CMK (cell line): ENCODE results near the gene LPIN2.
"Not testable (repeated sequence)": the region's sequence is repeated elsewhere in the genome, so short reads cannot be mapped to it uniquely, and the experiment has no call there.

ENCODE experiments used
- DNase-seq: peaks from one replicate; pipeline ENCODE4 v3.0.0-alpha.2; 2010; ENCODE audit warnings: low read depth

The LPIN2 gene

DNA sequence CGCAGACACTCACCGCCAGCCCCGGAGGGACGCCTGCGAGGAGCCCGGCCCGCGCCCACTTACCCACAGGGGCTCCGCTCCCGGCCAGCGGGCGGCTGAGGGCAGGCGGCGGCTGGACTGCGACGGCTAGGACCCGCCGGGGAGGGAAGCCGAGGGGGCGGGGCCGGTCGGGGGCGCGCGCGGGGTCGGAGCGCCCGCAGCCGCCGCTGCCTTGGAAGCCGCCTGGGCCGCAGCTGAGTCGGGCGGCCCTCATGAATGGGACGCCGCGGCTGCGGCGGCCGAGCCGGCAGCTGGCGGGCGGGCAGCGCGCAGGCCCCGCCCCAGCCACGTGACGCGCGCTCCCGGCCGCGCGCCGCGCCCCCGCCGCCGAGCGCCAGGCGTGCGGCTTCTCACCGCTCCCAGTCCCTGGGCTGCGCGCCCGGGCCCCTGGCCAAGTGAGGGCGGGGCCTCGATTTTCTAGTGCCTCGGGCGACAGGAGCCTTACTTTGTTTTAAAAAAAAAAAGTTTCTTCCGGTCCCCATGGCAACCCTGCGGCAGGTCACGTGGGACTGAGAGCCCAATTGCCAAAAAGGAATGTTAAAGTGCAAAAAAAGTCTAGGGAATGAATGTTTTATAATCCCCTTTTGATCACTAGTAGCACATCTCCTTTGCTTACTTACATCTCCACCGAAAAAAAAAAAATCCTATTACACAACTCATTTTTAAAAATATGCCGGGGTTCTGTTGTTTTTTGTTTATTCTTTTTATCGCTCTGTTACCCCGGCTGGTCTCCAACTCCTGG, at the start of gene LPIN2:
LPIN2 (minus strand) TSS at position 121 of the 781 bp plus-strand sequence. CDS start 52,304 bp downstream, outside the sequence.
- peak; percentile 68 for DNase-seq

DNA sequence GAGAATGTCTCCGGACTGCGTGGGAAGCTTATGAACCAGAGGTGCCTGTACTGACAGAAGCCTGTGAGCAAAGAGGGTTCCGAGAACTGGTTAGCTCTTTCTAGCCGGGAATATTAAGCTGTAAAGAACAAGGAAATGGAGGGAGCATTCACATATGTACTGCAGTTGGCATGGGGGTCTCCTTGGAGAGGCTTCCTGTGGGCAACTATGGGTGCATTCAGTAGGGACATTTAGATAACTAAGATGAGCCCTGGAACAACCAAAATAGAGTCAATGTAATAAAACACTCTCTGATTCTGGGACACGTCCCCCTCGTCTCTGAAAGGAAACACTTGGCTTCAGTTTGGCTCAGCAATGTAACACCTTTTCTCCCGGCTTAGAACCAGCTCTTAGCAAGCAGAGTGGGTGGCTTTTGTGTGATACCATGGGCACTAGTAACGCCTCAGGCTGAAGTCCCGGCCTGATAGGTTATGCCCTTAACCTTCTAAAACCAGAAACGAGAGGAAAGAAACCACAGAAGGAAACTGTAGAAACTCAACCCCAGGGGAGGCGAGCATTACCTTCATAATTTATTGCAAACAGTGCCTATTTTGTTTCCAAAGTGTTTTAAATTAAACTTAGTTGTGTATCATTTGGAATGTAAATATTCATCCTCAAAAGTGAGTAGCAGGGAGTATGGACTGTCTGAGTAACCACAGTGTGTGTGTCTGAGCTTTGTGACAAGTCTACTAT, 48.8 kb upstream of the LPIN2 start:
- DNase-seq, result no peak

DNA sequence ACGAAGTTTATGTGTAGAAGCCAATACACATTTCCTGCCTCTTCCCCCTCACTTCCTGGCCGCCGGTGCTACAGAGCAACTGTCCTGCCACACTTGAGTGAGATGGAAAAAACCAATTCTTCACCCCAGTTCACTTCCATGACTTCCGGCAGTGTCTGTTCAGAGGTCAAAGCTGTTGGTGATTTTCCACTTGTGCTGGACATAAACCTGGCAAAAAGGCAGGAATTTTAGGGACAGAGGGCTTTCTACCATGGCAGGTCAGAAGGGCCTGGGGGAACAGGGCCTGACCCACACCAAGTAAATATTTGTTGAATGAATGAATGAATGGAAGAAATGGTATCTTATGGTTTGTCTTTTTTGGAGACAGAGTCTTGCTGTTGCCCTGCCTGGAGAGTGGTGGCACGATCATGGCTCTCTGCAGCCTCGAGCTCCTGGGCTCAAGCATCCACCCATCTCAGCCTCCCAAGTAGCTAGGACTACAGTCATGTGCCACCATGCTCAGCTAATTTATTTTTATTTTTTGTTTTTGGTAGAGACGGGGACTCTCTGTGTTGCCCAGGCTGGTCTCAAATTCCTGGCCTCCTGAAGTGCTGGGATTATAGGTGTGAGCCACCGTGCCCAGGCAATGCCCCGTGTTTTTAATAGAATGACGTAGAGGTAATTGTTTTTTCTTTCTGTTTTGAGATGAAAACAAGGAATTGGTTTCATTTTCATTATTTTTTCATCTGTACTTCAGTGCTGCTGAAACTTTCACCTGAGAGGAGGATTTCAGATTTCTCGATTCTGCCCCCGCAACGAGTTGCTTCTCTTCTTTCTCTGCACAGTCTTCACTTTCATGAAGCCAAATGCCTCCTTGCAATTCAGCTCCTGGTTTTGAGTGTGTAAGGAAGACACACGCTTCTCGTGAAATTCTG, 48.0 kb upstream of the LPIN2 start:
- DNase-seq, result no peak

- DNase-seq, result no peak
These were observed 46.3 kb upstream of the LPIN2 start for GRCh38 chr18:3059272-3059671.

DNA sequence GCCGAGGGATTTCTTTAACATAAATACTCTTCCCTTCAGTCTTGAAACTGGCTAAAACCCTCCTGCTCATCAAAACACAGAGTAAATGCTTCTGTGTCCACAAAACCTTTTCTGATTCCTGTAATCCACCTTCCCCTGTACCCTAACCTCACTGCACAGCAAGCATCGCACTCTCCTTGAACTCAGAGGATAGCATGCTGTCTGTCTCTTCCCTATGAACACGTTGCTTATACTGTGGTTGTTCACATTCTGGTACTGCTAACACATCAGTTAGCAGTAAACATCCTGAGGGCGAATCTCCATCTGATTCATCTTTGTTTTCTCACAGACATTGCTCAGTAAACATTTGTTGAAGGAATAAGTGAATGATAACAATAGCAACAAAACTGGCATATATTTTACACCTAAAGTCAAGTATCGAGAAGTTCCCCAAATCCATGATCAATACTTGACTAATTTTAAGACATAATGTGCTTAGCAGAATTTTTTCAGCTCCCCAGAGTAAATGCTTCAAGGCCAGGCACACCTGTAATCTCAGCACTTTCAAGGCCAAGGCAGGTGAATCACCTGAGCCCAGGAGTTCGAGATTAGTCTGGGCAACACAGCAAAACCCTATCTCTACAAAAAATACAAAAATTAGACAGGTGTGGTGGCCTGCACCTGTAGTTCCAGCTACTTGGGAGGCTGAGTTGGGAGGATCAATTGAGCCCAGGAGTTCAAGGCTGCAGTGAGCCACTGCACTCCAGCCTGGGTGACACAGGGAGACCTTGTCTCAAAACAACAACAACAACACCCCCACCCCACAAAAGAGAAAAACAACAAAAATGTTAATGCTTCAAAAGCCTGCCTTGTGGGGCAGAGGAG, 45.6 kb upstream of the LPIN2 start:
- DNase-seq, result no peak

- no peak for DNase-seq
These were observed 44.6 kb upstream of the LPIN2 start for GRCh38 chr18:3057526-3057925.

- DNase-seq, result no peak
These were observed 43.4 kb upstream of the LPIN2 start for GRCh38 chr18:3056311-3056710.

GRCh38 chr18:3055816-3056215, 42.9 kb upstream of the LPIN2 start:
- DNase-seq, result no peak

DNA sequence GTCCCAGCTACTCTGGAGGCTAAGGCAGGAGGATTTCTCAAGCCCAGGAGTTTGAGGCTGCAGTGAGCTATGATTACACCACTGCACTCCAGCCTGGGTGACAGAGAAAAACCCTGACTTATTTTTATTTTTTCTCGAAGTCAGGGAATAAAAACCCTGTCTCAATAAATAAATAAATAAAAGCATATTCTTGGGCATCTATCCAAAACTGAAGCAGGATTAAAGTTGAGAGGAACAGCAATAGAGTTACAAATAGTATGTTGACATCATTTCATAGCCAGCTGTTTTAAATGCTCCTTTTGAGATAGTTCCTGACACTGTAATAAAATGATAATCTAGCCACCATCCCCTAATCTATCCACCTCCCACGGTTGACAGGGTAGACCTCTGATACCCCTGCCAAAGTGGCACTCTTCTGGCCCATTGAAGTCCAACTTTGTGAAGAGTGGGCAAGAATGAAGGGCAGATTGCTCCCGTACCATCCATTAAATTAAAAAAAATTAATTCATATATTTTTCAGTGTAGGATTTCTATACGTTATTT, 42.3 kb upstream of the LPIN2 start:
- DNase-seq, result no peak

GRCh38 chr18:3054780-3055179, 41.8 kb upstream of the LPIN2 start:
- DNase-seq, result no peak

GRCh38 chr18:3054214-3054613, 41.3 kb upstream of the LPIN2 start:
- DNase-seq, result no peak

DNA sequence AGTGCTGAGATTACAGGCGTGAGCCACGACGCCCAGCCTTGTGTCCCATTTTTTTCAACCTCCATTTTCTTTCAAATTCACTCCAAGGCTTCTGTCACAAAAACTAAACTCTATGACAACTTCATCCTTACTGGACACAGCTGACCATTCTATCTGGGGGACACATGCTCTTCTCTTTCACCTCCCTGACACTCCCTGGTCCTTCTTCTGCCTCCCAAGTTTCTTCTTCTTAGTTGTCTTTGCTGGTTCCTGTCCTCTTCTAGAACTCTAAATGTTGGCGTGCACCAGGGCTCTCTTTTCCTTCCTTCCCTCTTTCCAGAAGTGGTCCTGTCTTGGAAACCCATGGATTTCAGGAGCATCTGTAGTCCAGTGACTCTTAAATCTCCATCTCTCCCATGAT, 40.1 kb upstream of the LPIN2 start:
- DNase-seq, result no peak

DNA sequence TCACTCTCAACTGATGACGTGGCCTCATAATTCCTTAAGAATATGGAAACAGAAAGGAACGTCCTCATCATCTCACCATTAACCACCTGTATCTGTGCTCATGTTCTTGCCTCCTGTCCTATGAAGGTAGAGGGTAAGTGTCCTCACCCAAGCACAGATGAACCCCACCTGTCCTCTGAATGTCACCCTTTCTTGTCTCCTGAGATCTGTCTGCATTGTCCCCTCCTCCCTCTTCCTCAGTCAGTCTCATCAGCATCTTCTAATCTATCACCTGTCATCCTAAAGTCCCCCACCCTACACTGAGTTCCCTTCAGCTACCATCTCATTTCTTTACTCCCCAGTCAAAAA, 39.4 kb upstream of the LPIN2 start:
- no peak for DNase-seq

- no peak for DNase-seq
These were observed 38.9 kb upstream of the LPIN2 start for GRCh38 chr18:3051718-3052410.

- DNase-seq, result not testable (repeated sequence)
These were observed 37.0 kb upstream of the LPIN2 start for GRCh38 chr18:3049897-3050454.

DNA sequence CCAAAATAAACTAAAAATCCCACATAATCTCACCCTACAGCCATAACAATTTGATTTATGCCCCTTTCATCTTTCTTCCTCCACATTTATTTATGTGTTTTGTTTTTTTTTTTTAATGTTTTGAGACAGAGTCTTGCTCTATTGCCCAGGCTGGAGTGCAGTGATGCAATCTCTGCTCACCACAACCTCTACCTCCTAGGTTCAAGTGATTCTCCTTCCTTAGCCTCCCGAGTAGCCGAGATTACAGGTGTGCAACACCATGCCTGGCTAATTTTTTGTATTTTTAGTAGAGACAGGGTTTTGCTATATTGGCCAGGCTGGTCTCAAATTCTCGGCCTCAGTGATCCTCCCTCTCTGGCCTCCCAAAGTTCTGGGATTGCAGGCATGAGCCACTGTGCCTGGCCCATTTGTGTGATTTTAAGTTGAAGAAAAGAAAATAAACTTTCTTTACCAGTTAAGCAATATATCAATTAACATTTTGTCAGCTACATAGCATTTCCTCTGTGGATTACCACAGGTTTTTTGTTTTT, 35.9 kb upstream of the LPIN2 start:
- no peak for DNase-seq

DNA sequence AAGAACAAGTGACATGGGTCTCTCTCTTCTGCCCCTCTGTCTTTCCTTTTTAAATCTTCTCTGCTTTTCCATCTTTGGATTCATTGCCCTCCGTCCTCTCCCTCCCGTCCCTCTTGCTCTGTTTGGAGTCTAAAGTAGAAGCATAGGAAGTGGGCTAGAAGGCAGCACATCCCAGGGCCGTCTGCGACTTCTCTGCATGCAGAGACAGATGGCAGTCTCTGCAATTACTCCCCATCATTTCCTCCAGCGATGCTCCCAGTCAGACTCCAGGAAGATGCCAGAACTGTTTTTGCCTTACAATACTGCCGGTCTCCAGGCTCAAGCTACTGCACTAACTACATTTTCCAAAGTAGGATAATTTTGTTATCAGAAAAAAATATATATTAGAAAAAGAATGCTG, 35.2 kb upstream of the LPIN2 start:
- no peak for DNase-seq

- no peak for DNase-seq
These were observed 33.4 kb upstream of the LPIN2 start for GRCh38 chr18:3046216-3046808.

GRCh38 chr18:3044931-3045698, 32.2 kb upstream of the LPIN2 start:
- DNase-seq, result no peak
